Thyroid gland (tissue), 4 donors: Measurements from ENCODE around the gene DGAT2.

ENCODE experiments used
- POLR2A ChIP-seq, 2 donors: fragments of 450-650 bp; IDR thresholded peaks; one replicate each; pipeline ENCODE4 v1.6.1; 2017; ENCODE audit warnings: antibody characterized with exemption in 2 of 2, mild to moderate bottlenecking in 2 of 2, moderate library complexity in 1 of 2
- TF ChIP-seq, protein P1 (sequence below), 6 experiments: fragments of 200-600 bp in 3 of 6; fragments of 450-650 bp in 3 of 6; sonication (generic) in 3 of 6; IDR thresholded peaks; one replicate each; pipeline ENCODE4 v1.5.1; 2016 to 2019; ENCODE audit warnings: antibody characterized with exemption in 6 of 6, mild to moderate bottlenecking in 2 of 6, inconsistent platforms in 1 of 6, moderate library complexity in 1 of 6

DNA sequence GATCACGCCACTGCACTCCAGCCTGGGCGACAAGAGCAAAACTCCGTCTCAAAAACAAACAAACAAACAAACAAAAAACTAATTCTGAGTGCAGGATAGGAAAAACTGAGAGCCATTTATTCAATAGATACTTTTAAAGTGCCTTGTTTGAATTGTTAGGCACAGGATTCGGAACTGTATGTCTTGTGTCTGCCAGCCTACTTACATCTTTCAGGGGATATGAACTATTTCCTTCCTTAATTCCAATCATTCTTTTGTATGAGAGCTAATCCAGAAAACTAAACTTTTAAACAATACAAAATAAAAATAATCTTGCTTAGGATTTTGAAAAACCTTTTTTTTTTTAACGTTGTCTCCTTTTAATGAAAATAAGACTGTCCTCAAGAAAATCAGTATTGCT, 59.0 kb downstream of the DGAT2 start:
- TF ChIP-seq, protein P1, sequence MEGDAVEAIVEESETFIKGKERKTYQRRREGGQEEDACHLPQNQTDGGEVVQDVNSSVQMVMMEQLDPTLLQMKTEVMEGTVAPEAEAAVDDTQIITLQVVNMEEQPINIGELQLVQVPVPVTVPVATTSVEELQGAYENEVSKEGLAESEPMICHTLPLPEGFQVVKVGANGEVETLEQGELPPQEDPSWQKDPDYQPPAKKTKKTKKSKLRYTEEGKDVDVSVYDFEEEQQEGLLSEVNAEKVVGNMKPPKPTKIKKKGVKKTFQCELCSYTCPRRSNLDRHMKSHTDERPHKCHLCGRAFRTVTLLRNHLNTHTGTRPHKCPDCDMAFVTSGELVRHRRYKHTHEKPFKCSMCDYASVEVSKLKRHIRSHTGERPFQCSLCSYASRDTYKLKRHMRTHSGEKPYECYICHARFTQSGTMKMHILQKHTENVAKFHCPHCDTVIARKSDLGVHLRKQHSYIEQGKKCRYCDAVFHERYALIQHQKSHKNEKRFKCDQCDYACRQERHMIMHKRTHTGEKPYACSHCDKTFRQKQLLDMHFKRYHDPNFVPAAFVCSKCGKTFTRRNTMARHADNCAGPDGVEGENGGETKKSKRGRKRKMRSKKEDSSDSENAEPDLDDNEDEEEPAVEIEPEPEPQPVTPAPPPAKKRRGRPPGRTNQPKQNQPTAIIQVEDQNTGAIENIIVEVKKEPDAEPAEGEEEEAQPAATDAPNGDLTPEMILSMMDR (IDR thresholded peaks at IDR 0.05): no peak
- TF ChIP-seq POLR2A (IDR thresholded peaks at IDR 0.05): no peak
